Measurements from ENCODE around the gene SLC44A4.

DNA sequence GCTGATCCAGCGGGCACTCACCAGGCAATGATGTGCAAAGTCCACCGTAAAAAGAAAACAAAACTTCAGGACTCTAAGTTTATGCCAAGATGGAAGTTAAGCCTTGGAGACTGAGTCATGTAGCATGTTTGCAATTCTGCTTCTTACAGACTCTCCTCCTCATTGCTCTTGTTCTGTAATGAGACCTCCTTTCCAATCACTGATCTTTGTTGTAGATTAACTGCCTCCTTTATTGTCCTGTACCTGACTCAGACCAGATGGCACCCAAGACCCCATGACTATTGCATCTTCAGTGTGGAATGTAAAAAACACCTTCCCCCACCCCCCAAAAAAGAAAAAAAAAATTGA, 27.3 kb downstream of the SLC44A4 start:
- TF ChIP-seq RAD21 (IDR thresholded peaks at IDR 0.05) = no peak
- TF ChIP-seq, protein P1, sequence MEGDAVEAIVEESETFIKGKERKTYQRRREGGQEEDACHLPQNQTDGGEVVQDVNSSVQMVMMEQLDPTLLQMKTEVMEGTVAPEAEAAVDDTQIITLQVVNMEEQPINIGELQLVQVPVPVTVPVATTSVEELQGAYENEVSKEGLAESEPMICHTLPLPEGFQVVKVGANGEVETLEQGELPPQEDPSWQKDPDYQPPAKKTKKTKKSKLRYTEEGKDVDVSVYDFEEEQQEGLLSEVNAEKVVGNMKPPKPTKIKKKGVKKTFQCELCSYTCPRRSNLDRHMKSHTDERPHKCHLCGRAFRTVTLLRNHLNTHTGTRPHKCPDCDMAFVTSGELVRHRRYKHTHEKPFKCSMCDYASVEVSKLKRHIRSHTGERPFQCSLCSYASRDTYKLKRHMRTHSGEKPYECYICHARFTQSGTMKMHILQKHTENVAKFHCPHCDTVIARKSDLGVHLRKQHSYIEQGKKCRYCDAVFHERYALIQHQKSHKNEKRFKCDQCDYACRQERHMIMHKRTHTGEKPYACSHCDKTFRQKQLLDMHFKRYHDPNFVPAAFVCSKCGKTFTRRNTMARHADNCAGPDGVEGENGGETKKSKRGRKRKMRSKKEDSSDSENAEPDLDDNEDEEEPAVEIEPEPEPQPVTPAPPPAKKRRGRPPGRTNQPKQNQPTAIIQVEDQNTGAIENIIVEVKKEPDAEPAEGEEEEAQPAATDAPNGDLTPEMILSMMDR (IDR thresholded peaks at IDR 0.05; ENCODE audit: low read depth, low read length, missing input control) = no peak
- TF ChIP-seq, protein P2, sequence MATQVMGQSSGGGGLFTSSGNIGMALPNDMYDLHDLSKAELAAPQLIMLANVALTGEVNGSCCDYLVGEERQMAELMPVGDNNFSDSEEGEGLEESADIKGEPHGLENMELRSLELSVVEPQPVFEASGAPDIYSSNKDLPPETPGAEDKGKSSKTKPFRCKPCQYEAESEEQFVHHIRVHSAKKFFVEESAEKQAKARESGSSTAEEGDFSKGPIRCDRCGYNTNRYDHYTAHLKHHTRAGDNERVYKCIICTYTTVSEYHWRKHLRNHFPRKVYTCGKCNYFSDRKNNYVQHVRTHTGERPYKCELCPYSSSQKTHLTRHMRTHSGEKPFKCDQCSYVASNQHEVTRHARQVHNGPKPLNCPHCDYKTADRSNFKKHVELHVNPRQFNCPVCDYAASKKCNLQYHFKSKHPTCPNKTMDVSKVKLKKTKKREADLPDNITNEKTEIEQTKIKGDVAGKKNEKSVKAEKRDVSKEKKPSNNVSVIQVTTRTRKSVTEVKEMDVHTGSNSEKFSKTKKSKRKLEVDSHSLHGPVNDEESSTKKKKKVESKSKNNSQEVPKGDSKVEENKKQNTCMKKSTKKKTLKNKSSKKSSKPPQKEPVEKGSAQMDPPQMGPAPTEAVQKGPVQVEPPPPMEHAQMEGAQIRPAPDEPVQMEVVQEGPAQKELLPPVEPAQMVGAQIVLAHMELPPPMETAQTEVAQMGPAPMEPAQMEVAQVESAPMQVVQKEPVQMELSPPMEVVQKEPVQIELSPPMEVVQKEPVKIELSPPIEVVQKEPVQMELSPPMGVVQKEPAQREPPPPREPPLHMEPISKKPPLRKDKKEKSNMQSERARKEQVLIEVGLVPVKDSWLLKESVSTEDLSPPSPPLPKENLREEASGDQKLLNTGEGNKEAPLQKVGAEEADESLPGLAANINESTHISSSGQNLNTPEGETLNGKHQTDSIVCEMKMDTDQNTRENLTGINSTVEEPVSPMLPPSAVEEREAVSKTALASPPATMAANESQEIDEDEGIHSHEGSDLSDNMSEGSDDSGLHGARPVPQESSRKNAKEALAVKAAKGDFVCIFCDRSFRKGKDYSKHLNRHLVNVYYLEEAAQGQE (IDR thresholded peaks at IDR 0.05) = no peak
